ENCODE results near the gene POT1. TPM values are rescaled to one million over a fixed set of nuclear protein-coding genes. Genes with fewer than 3 reads are reported as not detected.

The POT1 gene
- total RNA-seq, 4 donors from 2014 or later, result 3.9 to 79.2 (median 12.1) TPM

- Histone ChIP-seq H3K9me3 (no peaks in the 10 kb centered on the region), H3K4me3 (no peak overlapping the region), H3K36me3 (peaks cover 0 to 7% (median 0%) of the 10 kb centered on the region in 3 donors), H3K4me1 (no peaks in the 10 kb centered on the region), H3K27ac (no peak overlapping the region), H3K27me3 (no peaks in the 10 kb centered on the region)
- DNase-seq, result no peak
- TF ChIP-seq CTCF (IDR thresholded peaks at IDR 0.05), result no peak
- no peak for TF ChIP-seq POLR2A (IDR thresholded peaks at IDR 0.05)
Measured at GRCh38 chr7:124909808-124910207, 19.8 kb downstream of the POT1 start.

GRCh38 chr7:124908259-124908658 lies 21.4 kb downstream of the POT1 start:
- Histone ChIP-seq H3K27me3 (no peaks in the 10 kb centered on the region), H3K36me3 (no peaks in the 10 kb centered on the region), H3K9me3 (no peaks in the 10 kb centered on the region), H3K27ac (no peak overlapping the region), H3K4me3 (no peak overlapping the region), H3K4me1 (no peaks in the 10 kb centered on the region)
- TF ChIP-seq POLR2A (IDR thresholded peaks at IDR 0.05) (no peak), CTCF (IDR thresholded peaks at IDR 0.05) (no peak)
- no peak for DNase-seq

- H3K27me3 ChIP-seq, result no peaks in the 10 kb centered on the region
- no peak overlapping the region for H3K4me3 ChIP-seq
- no peaks in the 10 kb centered on the region for H3K4me1 ChIP-seq
- no peaks in the 10 kb centered on the region for H3K36me3 ChIP-seq
- TF ChIP-seq POLR2A (IDR thresholded peaks at IDR 0.05) (no peak), CTCF (IDR thresholded peaks at IDR 0.05) (no peak)
- DNase-seq, result no peak
- H3K9me3 ChIP-seq, result no peaks in the 10 kb centered on the region
- no peak overlapping the region for H3K27ac ChIP-seq
Measured at GRCh38 chr7:124907490-124907889, 22.1 kb downstream of the POT1 start.

- no peaks in the 10 kb centered on the region for H3K36me3 ChIP-seq
- DNase-seq, result no peak
- no peaks in the 10 kb centered on the region for H3K9me3 ChIP-seq
- H3K27me3 ChIP-seq, result no peaks in the 10 kb centered on the region
- no peak for TF ChIP-seq CTCF (IDR thresholded peaks at IDR 0.05)
- TF ChIP-seq POLR2A (IDR thresholded peaks at IDR 0.05), result no peak
- no peak overlapping the region for H3K4me3 ChIP-seq
- no peaks in the 10 kb centered on the region for H3K4me1 ChIP-seq
- H3K27ac ChIP-seq, result no peak overlapping the region
Measured at GRCh38 chr7:124898531-124898930, 31.1 kb downstream of the POT1 start.

GRCh38 chr7:124896001-124896400 lies 33.6 kb downstream of the POT1 start:
- H3K27ac ChIP-seq, result no peak overlapping the region

More at GRCh38 chr7:124896001-124896400, 33.6 kb downstream of the POT1 start:
- no peak for DNase-seq
- Histone ChIP-seq H3K9me3 (no peaks in the 10 kb centered on the region), H3K27me3 (no peaks in the 10 kb centered on the region), H3K4me1 (no peaks in the 10 kb centered on the region), H3K4me3 (no peak overlapping the region), H3K36me3 (no peaks in the 10 kb centered on the region)
- no peak for TF ChIP-seq CTCF (IDR thresholded peaks at IDR 0.05)
- TF ChIP-seq POLR2A (IDR thresholded peaks at IDR 0.05), result no peak

All from Peyer's patch (tissue), 4 donors.